SH-SY5Y (cell line): ENCODE measurements around the gene PPP2R2C.

ENCODE experiments used
- GATA2 ChIP-seq: IDR thresholded peaks from 2 replicates; pipeline ENCODE4 v1.6.1; 2011; ENCODE audit warnings: mild to moderate bottlenecking, low read depth, low read length
- GATA3 ChIP-seq: IDR thresholded peaks from 2 replicates; pipeline ENCODE4 v1.6.1; 2011; ENCODE audit warnings: low read depth, mild to moderate bottlenecking, low read length, moderate library complexity

- TF ChIP-seq GATA2 (no peak), GATA3 (no peak)
These were observed 163.3 kb downstream of the PPP2R2C start for GRCh38 chr4:6308899-6309643.
